GM12878 (cell line): ENCODE measurements around the gene FBXL7. TPM values are rescaled to one million over a fixed set of nuclear protein-coding genes. Genes with fewer than 3 reads are reported as not detected.

ENCODE experiments used
- ATAC-seq: fragments of 200-7000 bp; cut with Tn5 transposase; 3 replicates; pipeline ENCODE4 v1.9.1; 2020; ENCODE audit warnings: mild to moderate bottlenecking, moderate library complexity
- BruUV-seq: library from RNA; stranded (reverse); fragments of 400-500 nt; replicated peaks from 2 replicates; lab custom pipeline; 2021; lab: Mats Ljungman, UMichigan
- CTCF ChIA-PET: fragments of 300-600 bp; sonication (Branson Sonifier 250); formaldehyde crosslinking; extraction: SDS; loops from one replicate; lab custom pipeline; 2021; ENCODE audit warnings: inconsistent platforms; lab: Yijun Ruan, JAX
- POLR2A ChIA-PET: fragments of 350-600 bp; formaldehyde crosslinking; extraction: SDS; loops from one replicate; lab custom pipeline; 2021; ENCODE audit warnings: inconsistent platforms; lab: Charles Lee
- RAD21 ChIA-PET: fragments of 300-600 bp; sonication (Branson Sonifier 250); formaldehyde crosslinking; loops from one replicate; lab custom pipeline; 2023; ENCODE audit warnings: antibody characterized with exemption; ENCODE audit not compliant: unreplicated experiment; lab: Charles Lee
- SMC1A ChIA-PET: fragments of 300-600 bp; sonication (Branson Sonifier 250); formaldehyde crosslinking; loops from one replicate; lab custom pipeline; 2023; ENCODE audit not compliant: unreplicated experiment, uncharacterized antibody; lab: Charles Lee
- DNase-seq: peaks from one replicate; pipeline ENCODE4 v3.0.0-alpha.2; 2011; ENCODE audit warnings: low read depth, low spot score
- FAIRE-seq: peaks from 3 replicates; lab custom pipeline; 2011; peaks lifted over from hg19 to GRCh38; lab: Jason Lieb, UNC
- H2AFZ ChIP-seq: 2 replicates; pipeline ENCODE4 v1.6.0; 2011; ENCODE audit warnings: low read depth, low read length, control low read depth; ENCODE audit not compliant: control insufficient read depth
- H3K27ac ChIP-seq: 2 replicates; pipeline ENCODE4 v1.5.1; 2011; ENCODE audit warnings: control low read depth; ENCODE audit not compliant: control insufficient read depth, insufficient read depth
- H3K27me3 ChIP-seq, 2 experiments: replicated peaks in 1 of 2; 2 replicates each; pipeline versions ENCODE4 v1.6.0 to v1.6.1; 2011; ENCODE audit warnings: low read length in 1 of 2; ENCODE audit not compliant: control insufficient read depth in 2 of 2, insufficient read depth in 2 of 2
- H3K36me3 ChIP-seq, 2 experiments: 2 replicates each; pipeline ENCODE4 v1.5.1; 2011; ENCODE audit warnings: low read length in 1 of 2; ENCODE audit not compliant: control insufficient read depth in 2 of 2, insufficient read depth in 2 of 2
- H3K4me1 ChIP-seq: 2 replicates; pipeline ENCODE4 v1.6.1; 2011; ENCODE audit warnings: mild to moderate bottlenecking, low read length, moderate library complexity, mixed read lengths; ENCODE audit not compliant: control insufficient read depth, insufficient read depth
- H3K4me2 ChIP-seq: 2 replicates; pipeline ENCODE4 v1.6.0; 2011; ENCODE audit warnings: control low read depth; ENCODE audit not compliant: control insufficient read depth, insufficient read depth
- H3K4me3 ChIP-seq: fragments of 200-600 bp; sonication (generic); 2 replicates; pipeline ENCODE4 v1.5.1; 2016
- H3K79me2 ChIP-seq: 2 replicates; pipeline ENCODE4 v1.6.0; 2011; ENCODE audit warnings: low read length; ENCODE audit not compliant: control insufficient read depth, insufficient read depth
- H3K9ac ChIP-seq: 2 replicates; pipeline ENCODE4 v1.8.0; 2011; ENCODE audit warnings: low read length, control low read depth, mixed read lengths; ENCODE audit not compliant: control insufficient read depth, insufficient read depth
- H3K9me3 ChIP-seq: replicated peaks from 3 replicates; pipeline ENCODE4 v1.5.1; 2011; ENCODE audit warnings: mild to moderate bottlenecking, low read length; ENCODE audit not compliant: control insufficient read depth, insufficient read depth
- H4K20me1 ChIP-seq: 2 replicates; pipeline ENCODE4 v1.6.0; 2011; ENCODE audit not compliant: control insufficient read depth, insufficient read depth
- KDM1A ChIP-seq: fragments of 200-600 bp; sonication (generic); IDR thresholded peaks from 2 replicates; pipeline ENCODE4 v1.6.1; 2016; ENCODE audit warnings: borderline replicate concordance
- MTA2 ChIP-seq: fragments of 450-650 bp; IDR thresholded peaks from 2 replicates; pipeline ENCODE4 v1.6.1; 2016; ENCODE audit warnings: low read depth, mild to moderate bottlenecking, moderate library complexity
- NFYB ChIP-seq: IDR thresholded peaks from 2 replicates; pipeline ENCODE4 v1.6.1; 2011; ENCODE audit warnings: low read depth, mild to moderate bottlenecking, low read length, improper control_type of control experiment, moderate library complexity; ENCODE audit not compliant: insufficient read depth
- SRF ChIP-seq, 2 experiments: IDR thresholded peaks; 2 replicates each; pipeline ENCODE4 v1.6.1; 2011; ENCODE audit warnings: low read depth in 2 of 2, low read length in 2 of 2, mild to moderate bottlenecking in 1 of 2, moderate library complexity in 1 of 2
- YY1 ChIP-seq: IDR thresholded peaks from 2 replicates; pipeline ENCODE4 v1.6.1; 2011; ENCODE audit warnings: low read depth, mild to moderate bottlenecking, low read length
- WGBS: methylation state at CpG from one replicate; pipeline ENCODE4 v1.1.6; 2016; ENCODE audit warnings: low lambda C conversion rate; ENCODE audit not compliant: insufficient replicate concordance, insufficient coverage; ENCODE audit errors: missing lambda C conversion rate; 5-methylcytosine and 5-hydroxymethylcytosine counted together
- in situ Hi-C: fragments of 300-500 bp; cut with MboI; formaldehyde crosslinking; loops from 9 replicates; pipeline ENCODE4 v1.14.3; 2018; ENCODE audit warnings: mixed read lengths
- intact Hi-C: fragments of 100-400 bp; cut with micrococcal nuclease; formaldehyde crosslinking; loops from one replicate; pipeline ENCODE4 v1.14.2; 2022; ENCODE audit not compliant: unreplicated experiment
- polyA plus RNA-seq, 11 experiments: library from polyadenylated mRNA; depleted of rRNA in 4 of 11; unstranded in 6 of 11; stranded (reverse) in 5 of 11; fragments of >200 nt; fragmentation: Nextera tagmentation in 4 of 11; fragmentation: Illumina TruSeq in 1 of 11; extraction: Ambion mirVana in 4 of 11; extraction: Trizol in 1 of 11; gene quantifications; 1 replicate in 1 of 11; 2 replicates in 10 of 11; pipeline versions ENCODE4 v1.2.1 to v1.2.3, GENCODE V29; 2011 to 2016; ENCODE audit warnings: inconsistent platforms in 2 of 11, missing spikeins in 2 of 11, low read depth in 1 of 11
- total RNA-seq, 4 experiments: library from RNA; depleted of rRNA in 3 of 4; stranded (reverse); fragments of >200 nt in 3 of 4; fragmentation: Illumina TruSeq in 1 of 4; extraction: Trizol in 1 of 4; gene quantifications; 2 replicates each; pipeline versions ENCODE4 v1.2.1 to v1.2.3, GENCODE V29; 2013 to 2021
- TF ChIP-seq, protein P1 (sequence below): fragments of 450-650 bp; IDR thresholded peaks from 2 replicates; pipeline ENCODE4 v1.6.1; 2016; ENCODE audit warnings: mild to moderate bottlenecking, moderate library complexity, borderline replicate concordance
- TF ChIP-seq, protein P2 (sequence below): fragments of 150-350 bp; IDR thresholded peaks from 2 replicates; pipeline ENCODE4 v1.6.1; 2014; ENCODE audit warnings: mild to moderate bottlenecking, low read depth, low read length

FBXL7 gene
- total and polyA plus RNA-seq, 10 of the 15 experiments (the other 5 are each of a cell fraction or from before 2014, with no cell fraction given), result 0.03 to 0.44 (median 0.16) TPM

DNA sequence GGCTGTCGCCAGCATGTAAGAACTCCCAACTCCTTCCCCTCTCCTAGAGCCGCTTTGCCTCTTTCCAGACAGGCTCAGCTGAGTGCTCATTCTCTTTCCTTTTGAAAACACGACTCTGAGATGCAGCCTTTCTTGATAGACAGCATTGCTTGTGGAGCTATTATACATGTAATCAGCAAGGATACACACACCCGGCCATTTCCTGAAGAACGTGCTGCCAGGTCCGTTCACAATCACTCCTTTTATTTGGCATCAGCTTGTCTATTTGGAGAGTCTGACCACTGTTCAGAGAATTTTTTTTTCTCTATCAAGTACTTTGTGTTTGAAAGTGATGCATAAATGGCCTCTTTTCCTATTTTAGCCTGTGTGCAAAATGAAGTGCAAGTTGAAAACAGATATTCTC lies 351.0 kb downstream of the FBXL7 start:
- Histone ChIP-seq H4K20me1 (no peaks in the 10 kb centered on the region), H3K27me3 (no peaks in the 10 kb centered on the region), H3K4me3 (no peak overlapping the region), H3K9ac (no peak overlapping the region), H3K27ac (no peak overlapping the region), H3K36me3 (no peaks in the 10 kb centered on the region), H3K79me2 (no peaks in the 10 kb centered on the region), H2AFZ (no peak overlapping the region), H3K4me1 (no peaks in the 10 kb centered on the region), H3K4me2 (no peak overlapping the region), H3K9me3 (no peaks in the 10 kb centered on the region)
- ATAC-seq, result no peak
- no peak for DNase-seq
- ChIA-PET CTCF (no interaction called here), SMC1A (no interaction called here), POLR2A (no interaction called here), RAD21 (no interaction called here)
- BruUV-seq, result no TSS peak
- TF ChIP-seq YY1 (no peak), MTA2 (no peak), KDM1A (no peak), SRF (IDR thresholded peaks at IDR 0.05; ENCODE audit: low read depth in 2 of 2, low read length in 2 of 2) (no peak), NFYB (no peak)
- TF ChIP-seq, protein P1, sequence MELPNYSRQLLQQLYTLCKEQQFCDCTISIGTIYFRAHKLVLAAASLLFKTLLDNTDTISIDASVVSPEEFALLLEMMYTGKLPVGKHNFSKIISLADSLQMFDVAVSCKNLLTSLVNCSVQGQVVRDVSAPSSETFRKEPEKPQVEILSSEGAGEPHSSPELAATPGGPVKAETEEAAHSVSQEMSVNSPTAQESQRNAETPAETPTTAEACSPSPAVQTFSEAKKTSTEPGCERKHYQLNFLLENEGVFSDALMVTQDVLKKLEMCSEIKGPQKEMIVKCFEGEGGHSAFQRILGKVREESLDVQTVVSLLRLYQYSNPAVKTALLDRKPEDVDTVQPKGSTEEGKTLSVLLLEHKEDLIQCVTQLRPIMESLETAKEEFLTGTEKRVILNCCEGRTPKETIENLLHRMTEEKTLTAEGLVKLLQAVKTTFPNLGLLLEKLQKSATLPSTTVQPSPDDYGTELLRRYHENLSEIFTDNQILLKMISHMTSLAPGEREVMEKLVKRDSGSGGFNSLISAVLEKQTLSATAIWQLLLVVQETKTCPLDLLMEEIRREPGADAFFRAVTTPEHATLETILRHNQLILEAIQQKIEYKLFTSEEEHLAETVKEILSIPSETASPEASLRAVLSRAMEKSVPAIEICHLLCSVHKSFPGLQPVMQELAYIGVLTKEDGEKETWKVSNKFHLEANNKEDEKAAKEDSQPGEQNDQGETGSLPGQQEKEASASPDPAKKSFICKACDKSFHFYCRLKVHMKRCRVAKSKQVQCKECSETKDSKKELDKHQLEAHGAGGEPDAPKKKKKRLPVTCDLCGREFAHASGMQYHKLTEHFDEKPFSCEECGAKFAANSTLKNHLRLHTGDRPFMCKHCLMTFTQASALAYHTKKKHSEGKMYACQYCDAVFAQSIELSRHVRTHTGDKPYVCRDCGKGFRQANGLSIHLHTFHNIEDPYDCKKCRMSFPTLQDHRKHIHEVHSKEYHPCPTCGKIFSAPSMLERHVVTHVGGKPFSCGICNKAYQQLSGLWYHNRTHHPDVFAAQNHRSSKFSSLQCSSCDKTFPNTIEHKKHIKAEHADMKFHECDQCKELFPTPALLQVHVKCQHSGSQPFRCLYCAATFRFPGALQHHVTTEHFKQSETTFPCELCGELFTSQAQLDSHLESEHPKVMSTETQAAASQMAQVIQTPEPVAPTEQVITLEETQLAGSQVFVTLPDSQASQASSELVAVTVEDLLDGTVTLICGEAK, result no peak
- TF ChIP-seq, protein P2, sequence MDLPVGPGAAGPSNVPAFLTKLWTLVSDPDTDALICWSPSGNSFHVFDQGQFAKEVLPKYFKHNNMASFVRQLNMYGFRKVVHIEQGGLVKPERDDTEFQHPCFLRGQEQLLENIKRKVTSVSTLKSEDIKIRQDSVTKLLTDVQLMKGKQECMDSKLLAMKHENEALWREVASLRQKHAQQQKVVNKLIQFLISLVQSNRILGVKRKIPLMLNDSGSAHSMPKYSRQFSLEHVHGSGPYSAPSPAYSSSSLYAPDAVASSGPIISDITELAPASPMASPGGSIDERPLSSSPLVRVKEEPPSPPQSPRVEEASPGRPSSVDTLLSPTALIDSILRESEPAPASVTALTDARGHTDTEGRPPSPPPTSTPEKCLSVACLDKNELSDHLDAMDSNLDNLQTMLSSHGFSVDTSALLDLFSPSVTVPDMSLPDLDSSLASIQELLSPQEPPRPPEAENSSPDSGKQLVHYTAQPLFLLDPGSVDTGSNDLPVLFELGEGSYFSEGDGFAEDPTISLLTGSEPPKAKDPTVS, result no peak
- in situ Hi-C loops (no loop called here), intact Hi-C loops (no loop called here)
- no peak for FAIRE-seq
- WGBS, result 13% methylated on average over 6 of the region's 6 CpGs
